GM21576 (cell line): ENCODE measurements around the gene NDFIP1.

Experiments
- ATAC-seq: cut with Tn5 transposase; IDR thresholded peaks from one replicate; pipeline ENCODE4 v1.9.1; 2021; ENCODE audit warnings: mild to moderate bottlenecking, moderate library complexity; ENCODE audit not compliant: unreplicated experiment

NDFIP1 gene

DNA sequence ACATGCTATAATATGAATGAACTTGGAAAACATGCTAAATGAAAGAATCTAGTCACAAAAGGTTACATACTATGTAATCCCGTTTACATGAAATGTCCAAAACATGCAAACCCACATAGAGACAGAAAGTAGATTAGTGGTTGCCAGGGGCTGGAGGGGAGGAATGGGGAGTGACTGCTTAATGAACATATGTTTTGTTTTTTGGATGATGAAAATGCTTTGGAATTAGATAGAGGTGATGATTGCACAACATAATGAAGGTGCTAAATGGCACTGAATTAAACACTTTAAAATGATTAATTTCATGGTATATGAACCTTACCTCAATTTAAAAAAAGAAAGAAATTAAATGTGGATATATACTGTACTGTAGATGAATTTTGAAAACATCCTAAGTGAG lies 17.6 kb upstream of the NDFIP1 start:
- no peak for ATAC-seq

- ATAC-seq: no peak
These were observed 16.7 kb upstream of the NDFIP1 start for GRCh38 chr5:142091922-142092321.

GRCh38 chr5:142095035-142095434 lies 13.5 kb upstream of the NDFIP1 start:
- no peak for ATAC-seq

GRCh38 chr5:142095651-142096330 lies 12.8 kb upstream of the NDFIP1 start:
- no peak for ATAC-seq

- no peak for ATAC-seq
These were observed 12.2 kb upstream of the NDFIP1 start for GRCh38 chr5:142096382-142096781.

- no peak for ATAC-seq
These were observed 10.9 kb upstream of the NDFIP1 start for GRCh38 chr5:142097681-142098080.

DNA sequence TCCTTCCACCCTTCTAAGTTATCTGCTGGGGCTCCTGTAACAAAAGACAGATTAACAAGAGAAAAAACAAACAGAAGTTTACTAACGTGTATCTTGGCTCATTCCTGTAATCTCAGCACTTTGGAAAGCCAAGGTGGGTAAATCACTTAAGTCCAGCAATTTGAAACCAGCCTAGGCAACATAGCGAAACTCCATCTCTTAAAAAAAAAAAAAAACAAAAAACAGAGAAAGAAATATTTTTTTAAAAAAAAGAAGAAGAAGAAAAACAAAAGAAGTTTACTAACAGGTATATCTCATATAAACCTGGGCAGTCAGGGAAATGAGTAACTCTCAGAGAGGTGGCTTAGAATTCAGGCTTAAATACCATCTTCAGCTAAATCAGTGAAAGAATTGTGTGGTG lies 10.3 kb upstream of the NDFIP1 start:
- no peak for ATAC-seq

GRCh38 chr5:142098931-142099330 lies 9.6 kb upstream of the NDFIP1 start:
- ATAC-seq: no peak

GRCh38 chr5:142100307-142100706 lies 8.3 kb upstream of the NDFIP1 start:
- no peak for ATAC-seq

- ATAC-seq: no peak
These were observed 5.4 kb upstream of the NDFIP1 start for GRCh38 chr5:142102980-142103740.

DNA sequence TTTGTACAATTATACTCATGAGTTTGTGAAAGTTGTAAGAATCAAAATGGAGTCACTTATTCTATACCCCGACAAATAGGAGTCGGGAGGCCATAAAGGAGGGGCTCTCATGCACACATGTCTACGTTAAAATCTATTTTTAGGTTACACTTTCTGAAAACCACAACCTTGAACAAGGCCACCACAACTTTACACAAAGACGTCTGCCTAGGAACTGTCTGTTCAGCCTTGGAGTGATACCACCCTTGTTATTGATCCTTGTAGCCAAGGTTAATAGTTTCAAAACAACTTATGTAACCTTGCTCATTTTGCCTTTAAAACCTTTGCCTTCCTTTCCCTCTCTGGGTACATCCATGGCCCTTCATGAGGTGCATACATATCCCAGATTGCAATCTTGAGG lies 4.1 kb upstream of the NDFIP1 start:
- ATAC-seq: no peak

- ATAC-seq: no peak
These were observed 2.5 kb upstream of the NDFIP1 start for GRCh38 chr5:142106061-142106460.

DNA sequence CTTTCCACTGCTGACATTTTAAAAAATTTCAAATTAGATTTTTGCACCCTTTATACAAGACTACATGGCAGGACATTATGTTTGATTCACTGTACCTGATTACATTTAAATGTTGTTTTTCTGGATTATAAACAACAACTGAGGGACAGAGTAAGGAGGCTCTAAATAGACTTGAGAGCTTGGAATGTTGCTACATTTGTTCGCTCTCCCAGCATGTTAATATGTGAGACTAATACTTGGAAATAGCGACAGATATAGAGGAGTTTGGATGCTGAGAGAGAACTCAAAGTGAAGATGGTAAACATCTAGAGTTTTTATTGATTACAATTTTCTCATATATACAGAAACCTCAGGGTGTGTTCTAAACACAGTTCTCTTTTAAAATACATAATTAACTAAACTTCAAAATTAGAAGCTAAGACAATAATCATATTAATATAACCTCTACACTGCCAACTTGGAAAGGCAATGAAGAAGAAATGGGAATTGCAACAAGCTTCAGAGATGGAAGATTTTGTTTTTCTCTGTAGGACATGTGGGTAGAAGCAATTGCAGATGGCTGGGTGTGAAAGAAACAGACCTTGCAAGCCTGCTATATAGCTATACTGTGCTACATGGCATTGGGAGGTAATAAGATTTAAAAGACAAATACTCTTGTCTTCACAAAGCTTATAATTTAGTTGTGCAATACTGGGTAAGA lies 1.4 kb upstream of the NDFIP1 start:
- ATAC-seq: no peak

DNA sequence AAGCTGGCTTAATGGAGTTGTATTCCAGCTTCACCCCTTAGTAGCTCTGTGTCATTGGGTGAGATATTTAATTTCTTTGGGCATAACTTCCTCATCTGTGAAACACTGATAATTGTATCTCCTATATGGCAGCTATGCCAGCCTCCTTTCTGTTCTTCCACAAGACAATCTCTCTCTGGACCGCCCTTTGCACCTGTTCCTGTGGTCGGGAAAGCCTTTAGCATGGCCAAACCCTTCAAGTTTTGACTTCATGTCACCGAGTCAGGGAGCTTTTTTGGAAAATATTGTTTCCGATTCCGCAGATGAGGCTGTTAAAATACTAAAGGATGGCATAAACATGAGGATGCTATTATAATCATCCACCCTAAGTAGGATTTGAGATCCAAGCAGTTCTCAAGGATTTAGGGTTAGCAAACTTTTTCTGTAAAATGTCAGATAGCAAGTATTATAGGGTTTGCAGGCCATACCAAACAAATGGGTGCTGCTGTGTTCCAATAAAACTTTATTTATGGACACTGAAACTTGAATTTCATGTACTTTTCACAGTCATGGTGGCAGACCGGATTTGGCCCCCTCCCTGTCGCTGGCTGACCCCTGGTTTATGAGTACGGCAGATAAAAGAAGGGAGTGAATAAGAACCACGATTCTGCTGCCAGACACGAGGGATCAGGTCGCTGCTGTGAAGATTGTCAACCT lies 695 bp upstream of the NDFIP1 start:
- no peak for ATAC-seq

- no peak for ATAC-seq
These were observed 909 bp downstream of the NDFIP1 start for GRCh38 chr5:142109331-142110045.

GRCh38 chr5:142110046-142110531 lies 1.5 kb downstream of the NDFIP1 start:
- no peak for ATAC-seq

DNA sequence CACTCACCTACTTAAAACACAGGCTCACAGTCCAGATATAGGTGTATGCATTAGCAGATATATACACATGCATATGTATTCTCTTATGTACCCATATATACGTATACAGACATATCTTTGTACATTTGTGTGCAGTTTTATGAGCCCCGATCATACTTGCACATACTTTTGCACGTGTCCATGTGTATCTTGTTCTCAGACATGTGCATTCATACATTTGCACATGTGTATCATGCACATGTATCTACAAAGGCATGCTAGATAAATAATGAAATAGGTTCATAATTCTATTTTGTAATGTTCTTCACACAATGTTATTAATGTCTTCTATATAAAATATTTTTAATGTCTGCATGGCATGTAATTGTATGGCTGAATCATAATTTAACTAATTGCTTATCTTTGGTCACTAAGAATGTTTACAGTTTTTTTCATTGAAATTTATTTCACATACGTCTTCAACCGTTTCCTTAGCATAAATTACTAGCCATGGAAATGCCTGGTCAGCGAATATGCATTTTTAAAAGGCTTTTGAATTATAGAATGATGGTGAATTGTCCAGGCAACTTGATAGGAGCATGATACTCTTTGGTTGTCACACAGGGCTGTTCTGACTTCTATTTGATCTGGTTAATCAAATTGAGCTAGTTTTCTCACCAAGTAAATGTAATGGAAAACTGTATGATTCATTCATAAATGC lies 2.6 kb downstream of the NDFIP1 start:
- ATAC-seq: no peak

GRCh38 chr5:142114687-142115086 lies 6.1 kb downstream of the NDFIP1 start:
- no peak for ATAC-seq

DNA sequence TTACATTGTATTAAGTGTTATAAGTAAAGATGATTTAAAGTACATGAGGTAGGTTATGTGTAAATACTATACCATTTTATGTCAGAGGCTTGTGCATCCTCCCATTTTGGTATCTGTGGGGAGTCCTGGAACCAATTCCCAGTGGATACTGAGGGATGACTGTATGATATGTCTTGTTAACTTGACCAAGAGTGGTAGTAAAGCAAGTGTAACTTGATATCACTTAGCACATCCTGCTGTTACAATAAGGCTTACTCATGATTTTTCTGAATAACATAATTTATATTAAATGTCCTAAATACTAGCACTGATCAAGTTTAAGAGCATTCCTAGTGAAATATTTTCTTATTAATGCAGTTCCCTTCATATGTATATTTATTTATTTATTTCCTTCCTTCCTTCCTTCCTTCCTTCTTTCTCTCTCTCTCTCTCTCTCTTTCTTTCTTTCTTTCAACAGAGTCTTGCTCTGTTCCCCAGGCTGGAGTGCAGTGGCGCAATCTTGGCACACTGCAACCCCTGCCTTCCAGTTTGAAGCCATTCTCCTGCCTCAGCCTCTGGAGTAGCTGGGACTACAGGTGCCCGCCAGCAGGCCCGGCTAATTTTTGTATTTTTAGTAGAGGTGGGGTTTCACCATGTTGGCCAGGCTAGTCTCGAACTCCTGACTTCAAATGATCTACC lies 7.5 kb downstream of the NDFIP1 start:
- ATAC-seq: no peak
